IMR-90 (cell line): ENCODE results near the gene ABCA7.

Experiments
- BHLHE40 ChIP-seq: fragments of 150-350 bp; IDR thresholded peaks from 2 replicates; pipeline ENCODE4 v1.6.1; 2016; ENCODE audit warnings: mild to moderate bottlenecking, low read depth, low read length
- CEBPB ChIP-seq: IDR thresholded peaks from 2 replicates; pipeline ENCODE4 v1.6.1; 2012; ENCODE audit warnings: low read depth, low read length, improper control_type of control experiment
- MXI1 ChIP-seq: IDR thresholded peaks from 2 replicates; pipeline ENCODE4 v1.6.1; 2012; ENCODE audit warnings: low read depth, mild to moderate bottlenecking, low read length, moderate library complexity, borderline replicate concordance
- POLR2A ChIP-seq: IDR thresholded peaks from 2 replicates; pipeline ENCODE4 v1.6.1; 2012; ENCODE audit warnings: mild to moderate bottlenecking, low read depth, low read length
- RAD21 ChIP-seq: IDR thresholded peaks from 2 replicates; pipeline ENCODE4 v1.6.1; 2012; ENCODE audit warnings: low read length, improper control_type of control experiment
- TF ChIP-seq, protein P1 (sequence below): conservative IDR thresholded peaks from 2 replicates; pipeline ENCODE4 v1.5.1; 2012; ENCODE audit warnings: mild to moderate bottlenecking, low read depth, low read length, improper control_type of control experiment
- TF ChIP-seq, protein P2 (sequence below): fragments of 150-350 bp; IDR thresholded peaks from 2 replicates; pipeline ENCODE4 v1.6.1; 2016; ENCODE audit warnings: low read depth, mild to moderate bottlenecking, low read length, moderate library complexity, borderline replicate concordance

DNA sequence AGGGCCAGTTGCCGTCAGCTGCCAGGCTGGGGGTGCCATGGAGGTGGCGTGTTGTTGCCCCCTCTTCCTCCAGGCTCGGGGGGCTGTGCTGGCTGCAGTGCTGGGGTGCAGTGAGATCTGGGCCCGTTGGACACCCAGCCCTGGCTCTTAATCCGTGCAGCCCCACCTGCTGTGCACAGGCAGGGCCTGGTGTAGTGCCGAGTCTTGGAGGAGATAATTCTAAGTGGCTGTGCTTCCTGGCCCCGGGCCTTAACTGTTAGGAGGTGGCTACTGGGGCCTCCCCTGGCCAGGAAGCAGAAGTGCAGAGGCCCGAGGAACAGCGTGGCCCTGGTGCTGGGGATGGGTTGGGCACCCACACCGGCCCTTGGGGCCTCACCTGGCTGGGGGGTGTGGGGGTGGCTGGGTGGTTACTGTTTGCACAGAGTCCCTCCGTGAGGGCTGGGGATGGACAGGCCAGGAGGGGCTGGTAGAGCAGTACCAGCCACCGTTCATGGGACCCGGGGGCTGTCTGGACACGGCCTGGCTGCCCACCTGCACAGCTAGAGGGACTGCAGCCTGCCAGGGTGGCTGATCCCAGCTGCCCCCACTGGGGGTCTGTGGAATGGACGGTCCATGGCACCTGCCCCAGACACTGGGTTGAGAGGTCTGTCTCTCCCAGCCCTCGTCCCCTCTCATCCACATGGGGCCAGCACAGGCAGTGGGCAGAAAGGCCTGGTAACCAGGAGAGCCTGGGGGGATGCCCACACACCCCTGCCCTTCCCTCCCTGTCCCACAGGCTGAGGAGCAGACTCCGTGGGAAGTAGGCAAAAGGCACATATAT, 67.1 kb downstream of the ABCA7 start:
- TF ChIP-seq CEBPB (no peak), POLR2A (no peak), MXI1 (no peak), BHLHE40 (no peak), RAD21 (peak; percentile 24; the same call in 1 of the 2 replicates)
- TF ChIP-seq, protein P1, sequence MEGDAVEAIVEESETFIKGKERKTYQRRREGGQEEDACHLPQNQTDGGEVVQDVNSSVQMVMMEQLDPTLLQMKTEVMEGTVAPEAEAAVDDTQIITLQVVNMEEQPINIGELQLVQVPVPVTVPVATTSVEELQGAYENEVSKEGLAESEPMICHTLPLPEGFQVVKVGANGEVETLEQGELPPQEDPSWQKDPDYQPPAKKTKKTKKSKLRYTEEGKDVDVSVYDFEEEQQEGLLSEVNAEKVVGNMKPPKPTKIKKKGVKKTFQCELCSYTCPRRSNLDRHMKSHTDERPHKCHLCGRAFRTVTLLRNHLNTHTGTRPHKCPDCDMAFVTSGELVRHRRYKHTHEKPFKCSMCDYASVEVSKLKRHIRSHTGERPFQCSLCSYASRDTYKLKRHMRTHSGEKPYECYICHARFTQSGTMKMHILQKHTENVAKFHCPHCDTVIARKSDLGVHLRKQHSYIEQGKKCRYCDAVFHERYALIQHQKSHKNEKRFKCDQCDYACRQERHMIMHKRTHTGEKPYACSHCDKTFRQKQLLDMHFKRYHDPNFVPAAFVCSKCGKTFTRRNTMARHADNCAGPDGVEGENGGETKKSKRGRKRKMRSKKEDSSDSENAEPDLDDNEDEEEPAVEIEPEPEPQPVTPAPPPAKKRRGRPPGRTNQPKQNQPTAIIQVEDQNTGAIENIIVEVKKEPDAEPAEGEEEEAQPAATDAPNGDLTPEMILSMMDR = 0 out of 2 replicates have a peak, but pooled peaks have one; percentile 9
- TF ChIP-seq, protein P2, sequence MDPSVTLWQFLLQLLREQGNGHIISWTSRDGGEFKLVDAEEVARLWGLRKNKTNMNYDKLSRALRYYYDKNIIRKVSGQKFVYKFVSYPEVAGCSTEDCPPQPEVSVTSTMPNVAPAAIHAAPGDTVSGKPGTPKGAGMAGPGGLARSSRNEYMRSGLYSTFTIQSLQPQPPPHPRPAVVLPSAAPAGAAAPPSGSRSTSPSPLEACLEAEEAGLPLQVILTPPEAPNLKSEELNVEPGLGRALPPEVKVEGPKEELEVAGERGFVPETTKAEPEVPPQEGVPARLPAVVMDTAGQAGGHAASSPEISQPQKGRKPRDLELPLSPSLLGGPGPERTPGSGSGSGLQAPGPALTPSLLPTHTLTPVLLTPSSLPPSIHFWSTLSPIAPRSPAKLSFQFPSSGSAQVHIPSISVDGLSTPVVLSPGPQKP = no peak
